Memory B cell (primary cell): Measurements from ENCODE around the gene TPST2.
A peak's percentile ranks its signal among the peaks of the same experiment; 100 is the strongest.

Source experiments
- ATAC-seq: fragments of 150-1000 bp; cut with Tn5 transposase; 2 replicates; pipeline ENCODE4 v1.10.0; 2021; ENCODE audit warnings: low read depth, mild to moderate bottlenecking, moderate library complexity
- DNase-seq, 2 donors: peaks; one replicate each; pipeline ENCODE4 v3.0.0; 2022; ENCODE audit warnings: low spot score in 2 of 2
- H3K27ac Mint-ChIP-seq: one replicate; pipeline ENCODE4 v1.8.0; 2022; ENCODE audit warnings: mild to moderate bottlenecking, moderate library complexity, mixed read lengths
- H3K27me3 Mint-ChIP-seq: one replicate; pipeline ENCODE4 v1.8.0; 2022; ENCODE audit warnings: mixed read lengths
- H3K36me3 Mint-ChIP-seq: one replicate; pipeline ENCODE4 v1.8.0; 2022; ENCODE audit warnings: mild to moderate bottlenecking, mixed read lengths
- H3K4me1 Mint-ChIP-seq: one replicate; pipeline ENCODE4 v1.8.0; 2022; ENCODE audit warnings: mixed read lengths
- H3K4me3 Mint-ChIP-seq: one replicate; pipeline ENCODE4 v1.8.0; 2022; ENCODE audit warnings: mild to moderate bottlenecking, moderate library complexity, mixed read lengths
- H3K9me3 Mint-ChIP-seq: one replicate; pipeline ENCODE4 v1.8.0; 2022; ENCODE audit warnings: mixed read lengths

Gene TPST2

DNA sequence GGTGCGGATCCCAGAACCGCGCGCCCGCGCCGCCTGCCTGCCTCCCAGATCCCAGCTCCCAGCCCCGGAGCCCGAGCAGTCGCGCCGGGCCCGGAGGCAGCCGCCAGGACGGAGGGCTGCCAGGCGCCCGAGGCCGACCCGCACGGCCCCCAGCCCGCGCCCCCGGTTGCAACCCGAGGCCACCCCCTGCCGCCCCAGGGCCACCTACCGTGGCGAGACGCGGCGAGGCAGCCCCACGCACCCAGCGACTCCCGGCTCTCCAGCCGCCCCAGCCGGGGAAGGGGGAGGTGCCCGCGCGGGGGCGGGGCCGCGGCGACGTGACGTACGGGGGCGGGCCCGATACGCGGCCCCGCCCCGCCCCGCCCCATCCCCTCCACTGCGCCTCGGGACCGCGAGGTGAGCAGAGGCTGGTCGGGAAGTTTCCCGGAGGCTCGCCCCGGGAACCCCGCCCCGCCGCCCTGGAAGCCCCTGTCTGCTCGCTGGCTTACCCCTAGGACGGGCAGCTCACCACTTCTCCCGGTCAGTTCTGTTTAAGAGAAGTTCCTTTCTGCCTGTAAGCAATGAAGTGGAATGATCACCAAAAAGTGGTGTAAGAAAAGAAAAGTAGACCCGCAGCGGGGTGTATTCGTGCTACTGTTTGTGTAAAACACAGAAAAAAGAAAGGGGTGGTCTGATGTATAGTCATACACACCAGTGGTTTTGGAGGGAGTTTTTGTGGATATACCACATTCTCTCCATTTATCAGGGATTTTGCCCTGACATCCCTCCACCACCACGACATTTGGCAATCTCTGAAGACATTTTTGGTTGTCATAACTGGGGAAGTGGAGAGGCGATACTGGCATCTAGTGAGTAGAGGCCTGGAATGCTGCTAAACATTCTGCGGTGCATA, at the start of gene TPST2:
Gene TPST2 (minus strand): TSS at position 288 of the 892 bp plus-strand sequence. CDS start 48,502 bp downstream, outside the sequence.
- DNase-seq (peak; percentile 77 to 79), ATAC-seq (peak; percentile 95)
- Mint-ChIP-seq H3K4me3 (peak within 1 kb of the TSS; percentile 95), H3K36me3 (no peaks in the 10 kb centered on the region), H3K27me3 (no peaks in the 10 kb centered on the region), H3K4me1 (peaks cover 33% of the 10 kb centered on the region), H3K9me3 (peaks cover 2% of the 10 kb centered on the region), H3K27ac (peak within 1 kb of the TSS; percentile 92)

DNA sequence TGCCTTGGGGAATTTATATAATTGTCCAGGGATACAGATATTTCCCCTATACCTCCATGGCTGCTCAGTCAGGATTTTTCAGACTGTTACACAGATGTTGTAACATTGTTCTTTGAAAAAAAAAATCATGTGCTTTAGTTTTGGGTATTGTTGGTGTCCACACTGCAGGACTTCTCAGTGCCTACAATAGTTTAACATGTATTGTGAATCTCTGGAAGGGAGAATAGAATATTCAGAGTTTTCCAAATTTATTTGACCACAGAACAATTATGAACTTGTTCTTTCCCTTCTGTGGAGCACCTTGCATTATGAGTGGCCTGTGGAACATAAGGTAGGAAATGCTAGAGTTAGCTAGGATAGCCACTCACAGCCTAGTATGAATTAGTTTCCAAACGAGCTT, 46.4 kb upstream of the TPST2 start:
- H3K4me3 Mint-ChIP-seq = no peak overlapping the region
- no peak for DNase-seq
- no peaks in the 10 kb centered on the region for H3K4me1 Mint-ChIP-seq
- peaks cover 8% of the 10 kb centered on the region for H3K27me3 Mint-ChIP-seq
- ATAC-seq = no peak
- no peaks in the 10 kb centered on the region for H3K9me3 Mint-ChIP-seq
- H3K27ac Mint-ChIP-seq = no peak overlapping the region
- no peaks in the 10 kb centered on the region for H3K36me3 Mint-ChIP-seq

DNA sequence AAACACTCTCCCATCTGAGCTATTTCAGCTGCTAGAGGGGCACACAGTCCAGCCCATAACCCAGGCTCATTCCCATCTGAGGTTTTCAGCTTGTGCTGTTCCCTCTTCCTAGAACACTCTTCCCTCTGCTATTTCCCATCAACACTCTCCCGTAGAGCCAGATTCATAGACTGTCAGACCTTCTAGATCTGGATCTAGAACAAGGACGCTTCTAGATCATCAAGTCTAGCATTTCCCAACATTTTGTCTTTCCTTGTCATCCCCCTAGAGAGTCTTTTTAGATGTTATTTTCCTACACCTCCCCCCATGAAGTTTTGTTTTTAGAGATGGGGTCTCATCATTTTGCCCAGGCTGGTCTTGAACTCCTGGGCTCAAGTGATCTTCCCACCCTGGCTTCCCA, 45.2 kb upstream of the TPST2 start:
- Mint-ChIP-seq H3K9me3 (no peaks in the 10 kb centered on the region), H3K4me3 (no peak overlapping the region), H3K4me1 (no peaks in the 10 kb centered on the region), H3K36me3 (no peaks in the 10 kb centered on the region), H3K27ac (no peak overlapping the region), H3K27me3 (peaks cover 8% of the 10 kb centered on the region)
- ATAC-seq (no peak), DNase-seq (no peak)

DNA sequence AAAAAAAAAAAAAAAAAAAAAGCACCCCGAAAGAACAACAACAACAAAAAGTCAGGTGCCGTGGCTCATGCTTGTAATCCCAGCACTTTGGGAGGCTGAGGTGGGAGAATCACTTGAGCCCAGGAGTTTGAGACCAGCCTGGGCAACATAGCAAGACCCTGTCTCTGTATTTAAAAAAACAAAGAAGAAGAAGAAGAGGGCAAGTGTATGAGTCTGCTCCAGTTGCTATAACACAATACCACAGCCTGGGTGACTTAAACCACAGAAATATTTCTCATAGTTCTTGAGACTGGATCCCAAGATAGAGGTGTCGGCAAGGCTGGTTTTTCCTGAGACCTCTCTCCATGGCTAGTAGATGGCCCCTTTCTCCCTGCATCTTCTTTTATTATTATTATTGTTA, 44.3 kb upstream of the TPST2 start:
- H3K27ac Mint-ChIP-seq = no peak overlapping the region
- H3K4me1 Mint-ChIP-seq = no peaks in the 10 kb centered on the region
- no peak overlapping the region for H3K4me3 Mint-ChIP-seq
- peaks cover 8% of the 10 kb centered on the region for H3K27me3 Mint-ChIP-seq
- no peaks in the 10 kb centered on the region for H3K9me3 Mint-ChIP-seq
- DNase-seq (no peak), ATAC-seq (no peak)
- no peaks in the 10 kb centered on the region for H3K36me3 Mint-ChIP-seq

DNA sequence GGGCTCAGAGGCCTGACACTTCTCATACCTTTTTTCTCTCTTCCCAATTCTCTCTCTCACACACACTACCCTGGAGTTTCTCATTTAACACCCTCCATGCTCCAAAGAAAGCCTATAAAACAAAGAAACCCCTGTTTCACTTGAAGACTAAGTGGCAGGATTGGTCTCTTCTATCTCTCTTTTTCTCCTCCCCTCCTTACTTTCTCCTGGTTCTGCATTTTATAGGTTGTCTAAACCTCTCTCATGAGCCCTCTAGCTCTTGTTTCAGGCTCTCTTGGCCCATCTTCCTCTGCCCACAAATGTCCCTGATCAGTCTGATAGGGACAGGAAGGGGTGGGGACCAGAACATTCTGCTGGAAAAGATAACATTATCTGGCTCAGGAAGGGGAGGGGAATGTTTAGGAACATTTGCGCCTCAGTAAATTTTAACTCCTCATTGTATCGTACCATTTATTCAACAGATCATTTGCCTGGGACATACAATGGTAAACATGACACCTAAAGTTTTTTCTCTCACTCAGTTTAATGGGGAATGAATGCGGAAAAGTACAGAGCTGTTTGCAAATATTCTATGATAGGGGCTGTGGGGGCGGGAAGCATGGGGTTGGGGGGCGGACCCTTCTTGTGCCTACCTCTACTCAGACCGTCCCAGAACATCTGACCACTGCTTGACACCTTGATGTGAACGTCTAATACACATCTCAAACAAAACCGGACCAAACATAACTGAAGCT, 42.7 kb upstream of the TPST2 start:
- DNase-seq = no peak
- Mint-ChIP-seq H3K27ac (no peak overlapping the region), H3K4me1 (peaks cover under 1% of the 10 kb centered on the region), H3K4me3 (no peak overlapping the region), H3K27me3 (peaks cover 8% of the 10 kb centered on the region), H3K36me3 (no peaks in the 10 kb centered on the region), H3K9me3 (no peaks in the 10 kb centered on the region)
- ATAC-seq = no peak

DNA sequence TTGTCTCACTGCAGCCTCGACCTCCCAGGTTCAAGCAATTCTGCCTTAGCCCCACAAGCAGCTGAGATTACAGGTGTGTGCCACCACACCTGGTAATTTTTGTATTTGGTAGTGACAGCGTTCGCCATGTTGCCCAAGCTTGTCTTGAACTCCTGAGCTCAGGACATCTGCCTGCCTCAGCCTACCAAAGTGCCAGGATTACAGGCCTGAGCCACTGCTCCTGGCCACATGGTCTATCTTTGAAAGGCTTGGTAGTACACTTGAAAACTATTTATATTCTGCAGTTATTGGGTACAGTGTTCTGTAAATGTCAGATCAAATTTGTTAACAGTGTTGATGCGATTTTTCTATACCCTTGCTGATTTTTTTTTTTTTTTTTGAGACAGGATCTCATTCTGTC, 41.4 kb upstream of the TPST2 start:
- Mint-ChIP-seq H3K9me3 (no peaks in the 10 kb centered on the region), H3K4me3 (no peak overlapping the region), H3K27ac (no peak overlapping the region), H3K27me3 (peaks cover 8% of the 10 kb centered on the region), H3K36me3 (no peaks in the 10 kb centered on the region), H3K4me1 (peaks cover 4% of the 10 kb centered on the region)
- no peak for ATAC-seq
- DNase-seq = no peak

DNA sequence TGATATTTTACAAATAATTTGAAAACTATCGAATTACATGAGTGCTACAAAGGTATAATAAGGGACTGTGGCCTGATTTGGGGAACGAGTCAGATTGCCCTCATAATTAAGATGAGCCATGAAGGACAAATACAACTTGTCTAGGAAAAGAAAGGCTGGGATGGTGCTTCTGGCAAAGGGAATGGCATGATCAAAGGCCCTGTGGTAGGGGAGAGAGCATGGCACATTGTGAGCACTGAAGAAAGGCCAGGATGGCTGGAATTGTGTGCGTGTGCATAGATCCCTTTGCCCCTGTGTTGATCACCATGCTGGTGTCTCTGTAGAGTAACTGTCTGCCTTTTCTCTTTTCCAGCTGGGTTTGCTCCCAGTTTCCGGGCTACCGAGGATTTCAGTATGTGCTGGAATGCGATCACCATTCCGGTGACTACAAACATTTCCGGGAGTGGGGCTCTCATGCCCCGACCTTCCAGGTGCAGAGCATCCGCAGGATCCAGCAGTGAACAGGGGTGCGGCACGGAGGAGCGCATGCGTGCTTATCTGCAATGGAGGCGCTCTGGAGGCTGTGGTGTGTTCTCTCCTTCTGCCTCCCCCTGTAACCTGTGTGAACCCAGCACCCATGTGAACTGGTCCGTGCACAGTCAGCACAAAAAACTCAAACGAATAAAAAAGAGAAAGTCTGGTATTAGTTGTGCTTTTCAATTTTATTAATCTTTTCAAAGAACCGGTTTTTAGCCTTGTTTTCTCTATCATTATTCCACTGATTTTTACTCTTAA, 40.2 kb upstream of the TPST2 start:
- no peaks in the 10 kb centered on the region for H3K36me3 Mint-ChIP-seq
- H3K4me1 Mint-ChIP-seq = peaks cover 4% of the 10 kb centered on the region
- DNase-seq (no peak), ATAC-seq (no peak)
- no peak overlapping the region for H3K27ac Mint-ChIP-seq
- H3K9me3 Mint-ChIP-seq = no peaks in the 10 kb centered on the region
- no peak overlapping the region for H3K4me3 Mint-ChIP-seq
- H3K27me3 Mint-ChIP-seq = peaks cover 8% of the 10 kb centered on the region

DNA sequence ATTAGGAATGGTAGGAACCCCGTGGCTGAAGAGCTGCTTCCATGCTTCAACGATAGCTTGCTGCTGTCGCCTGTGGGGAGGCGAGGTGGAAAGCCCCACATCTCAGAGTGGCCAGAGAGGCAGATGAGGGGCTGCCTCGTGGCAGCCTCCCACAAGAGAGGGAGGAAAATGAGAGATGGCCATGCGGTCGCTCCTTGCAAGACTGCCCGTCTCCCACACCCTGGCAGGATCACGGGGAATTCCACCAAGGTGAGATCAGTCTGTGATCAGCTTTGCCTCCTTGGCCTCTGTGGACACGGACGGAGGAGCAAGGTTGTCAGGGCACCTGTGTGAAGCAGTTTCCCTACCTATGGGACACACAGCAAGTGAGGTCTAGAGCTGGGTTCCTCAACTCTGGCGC, 34.9 kb upstream of the TPST2 start:
- no peak for DNase-seq
- H3K9me3 Mint-ChIP-seq = peaks cover 4% of the 10 kb centered on the region
- H3K27me3 Mint-ChIP-seq = peaks cover 5% of the 10 kb centered on the region
- no peak overlapping the region for H3K4me3 Mint-ChIP-seq
- no peaks in the 10 kb centered on the region for H3K36me3 Mint-ChIP-seq
- ATAC-seq = no peak
- H3K27ac Mint-ChIP-seq = no peak overlapping the region
- H3K4me1 Mint-ChIP-seq = peaks cover 4% of the 10 kb centered on the region

DNA sequence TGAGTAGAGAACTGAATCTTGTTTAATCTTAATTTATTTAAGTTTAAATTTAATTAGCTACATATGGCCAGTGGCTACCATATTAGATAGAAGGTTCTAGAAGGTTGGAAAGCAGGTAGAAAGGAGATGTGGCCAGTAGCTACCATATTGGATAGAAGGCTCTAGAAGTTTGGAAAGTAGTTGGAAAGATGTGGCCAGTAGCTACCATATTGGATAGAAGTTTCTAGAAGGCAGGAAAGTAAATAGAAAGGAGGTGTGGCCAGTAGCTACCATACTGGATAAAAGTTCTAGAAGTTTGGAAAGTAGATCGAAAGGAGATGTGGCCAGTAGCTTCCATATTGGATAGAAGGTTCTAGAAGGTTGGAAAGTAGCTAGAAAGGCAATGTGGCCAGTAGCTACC, 34.1 kb upstream of the TPST2 start:
- no peaks in the 10 kb centered on the region for H3K36me3 Mint-ChIP-seq
- no peak overlapping the region for H3K27ac Mint-ChIP-seq

DNA sequence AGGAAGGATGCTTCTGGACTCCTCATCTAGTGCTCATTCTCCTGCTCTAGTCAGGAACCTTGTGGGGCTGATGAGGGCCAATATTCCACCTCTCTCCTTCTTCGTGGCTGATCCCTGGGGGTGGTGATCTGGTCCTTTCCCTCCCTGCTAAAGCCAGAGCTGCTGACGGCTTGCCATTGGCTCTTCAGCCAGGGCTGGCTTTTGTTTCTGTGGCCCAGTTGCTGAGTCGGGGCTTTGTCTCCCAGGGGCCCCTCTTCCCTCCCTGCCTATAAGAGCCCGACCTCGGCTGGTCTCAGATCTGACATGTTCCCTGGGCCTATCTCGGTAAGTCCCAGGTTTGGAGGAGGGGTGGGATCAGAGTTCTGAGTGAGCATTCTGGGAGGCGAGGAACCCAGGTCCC, 31.7 kb upstream of the TPST2 start, which contains the start of gene CRYBA4:
Gene CRYBA4 (plus strand): TSS at position 301 of the 400 bp plus-strand sequence. CDS start 634 bp downstream, outside the sequence.
- no peak for ATAC-seq
- Mint-ChIP-seq H3K36me3 (no peaks in the 10 kb centered on the region), H3K4me3 (no peak within 1 kb of the TSS), H3K27ac (no peak within 1 kb of the TSS), H3K27me3 (peaks cover 7% of the 10 kb centered on the region), H3K4me1 (peaks cover 9% of the 10 kb centered on the region), H3K9me3 (peaks cover 4% of the 10 kb centered on the region)
- DNase-seq = no peak

More for the DNA sequence above, 34.1 kb upstream of the TPST2 start:
- peaks cover 6% of the 10 kb centered on the region for H3K27me3 Mint-ChIP-seq
- H3K9me3 Mint-ChIP-seq = peaks cover 4% of the 10 kb centered on the region
- DNase-seq (no peak), ATAC-seq (no peak)
- H3K4me3 Mint-ChIP-seq = no peak overlapping the region
- peaks cover 4% of the 10 kb centered on the region for H3K4me1 Mint-ChIP-seq

DNA sequence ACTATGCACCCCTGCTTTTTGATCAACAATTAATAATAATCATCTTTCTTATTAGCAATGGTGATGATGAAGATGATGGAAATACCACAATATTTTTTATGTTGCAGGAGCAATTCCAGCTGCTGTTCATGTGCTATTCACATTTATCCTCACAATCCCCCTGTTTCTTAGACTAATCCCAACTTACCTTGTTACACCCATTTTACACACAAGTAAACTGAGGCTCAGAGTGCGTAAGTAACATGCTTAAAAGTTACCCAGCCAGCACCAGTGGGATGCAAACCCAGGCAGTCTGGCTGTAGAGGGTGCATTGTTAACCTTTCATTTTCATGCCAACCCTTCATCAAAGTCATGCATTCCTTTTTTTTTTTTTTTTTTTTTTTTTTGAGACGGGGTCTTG, 30.3 kb upstream of the TPST2 start:
- no peak for ATAC-seq
- peaks cover 7% of the 10 kb centered on the region for H3K27me3 Mint-ChIP-seq
- DNase-seq = no peak
- peaks cover 4% of the 10 kb centered on the region for H3K9me3 Mint-ChIP-seq
- H3K27ac Mint-ChIP-seq = no peak overlapping the region
- peaks cover 18% of the 10 kb centered on the region for H3K4me1 Mint-ChIP-seq
- no peaks in the 10 kb centered on the region for H3K36me3 Mint-ChIP-seq
- H3K4me3 Mint-ChIP-seq = no peak overlapping the region

DNA sequence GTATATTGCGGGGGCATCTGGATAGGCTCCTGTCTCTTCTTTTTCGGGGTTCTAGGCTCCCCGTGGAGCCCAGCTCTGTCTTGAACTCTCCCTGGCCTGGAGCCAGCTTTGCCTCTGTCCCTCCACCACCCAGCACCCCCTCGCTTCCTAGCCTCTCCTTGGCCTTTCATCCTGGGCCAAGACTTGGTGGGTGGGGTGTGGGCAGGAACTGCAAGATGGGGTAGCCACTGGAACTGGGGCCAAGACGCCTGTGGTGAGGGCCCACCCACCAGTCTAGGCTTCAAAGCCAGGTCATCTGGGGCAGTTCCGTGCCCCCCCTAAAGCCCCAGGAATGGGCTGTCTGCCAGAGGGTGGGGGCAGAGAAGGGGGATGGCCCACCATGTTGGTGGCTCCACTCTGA, 29.6 kb upstream of the TPST2 start:
- peaks cover 4% of the 10 kb centered on the region for H3K9me3 Mint-ChIP-seq
- no peak for ATAC-seq
- H3K4me3 Mint-ChIP-seq = no peak overlapping the region
- H3K4me1 Mint-ChIP-seq = peaks cover 19% of the 10 kb centered on the region
- no peaks in the 10 kb centered on the region for H3K36me3 Mint-ChIP-seq
- H3K27ac Mint-ChIP-seq = no peak overlapping the region
- no peak for DNase-seq
- peaks cover 7% of the 10 kb centered on the region for H3K27me3 Mint-ChIP-seq

DNA sequence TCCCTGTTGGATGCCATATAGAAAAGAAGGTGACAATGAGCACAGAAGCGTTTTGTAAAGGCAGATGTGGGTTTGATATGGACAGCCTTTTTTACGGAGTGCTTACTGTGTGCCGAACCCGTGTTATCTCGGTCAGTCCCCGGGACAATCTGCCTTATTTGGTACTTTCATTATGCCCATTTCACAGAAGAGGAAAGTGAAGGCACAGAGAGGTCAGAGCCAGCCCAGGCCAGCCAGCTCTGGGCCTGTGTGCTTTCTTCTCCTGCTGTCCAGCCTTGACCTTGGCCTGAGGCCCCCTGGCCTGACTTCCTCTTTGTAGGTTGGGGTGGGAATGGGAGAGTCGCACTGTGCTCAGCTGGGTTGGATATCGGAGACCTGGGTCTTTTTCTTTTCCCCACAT, 28.5 kb upstream of the TPST2 start:
- no peak for ATAC-seq
- Mint-ChIP-seq H3K9me3 (no peaks in the 10 kb centered on the region), H3K27ac (no peak overlapping the region), H3K4me1 (peaks cover 22% of the 10 kb centered on the region), H3K27me3 (peaks cover 7% of the 10 kb centered on the region), H3K4me3 (no peak overlapping the region), H3K36me3 (no peaks in the 10 kb centered on the region)
- no peak for DNase-seq
